Muscle of leg (tissue), 11 donors: ENCODE data around the gene GRM5. TPM values are rescaled to one million over a fixed set of nuclear protein-coding genes. Genes with fewer than 3 reads are reported as not detected.

Experiments used
- DNase-seq: peaks from one replicate; pipeline ENCODE4 v3.0.0; 2013
- H3K27ac ChIP-seq: one replicate; pipeline ENCODE4 v1.5.1; 2013; ENCODE audit warnings: mild to moderate bottlenecking, low read length, control low read depth
- H3K27me3 ChIP-seq: one replicate; pipeline ENCODE4 v1.6.1; 2013; ENCODE audit warnings: low read length; ENCODE audit not compliant: control insufficient read depth, insufficient read depth
- H3K36me3 ChIP-seq: one replicate; pipeline ENCODE4 v1.6.1; 2013; ENCODE audit warnings: low read length; ENCODE audit not compliant: control insufficient read depth, insufficient read depth
- H3K4me1 ChIP-seq: one replicate; pipeline ENCODE4 v1.6.1; 2013; ENCODE audit warnings: low read length; ENCODE audit not compliant: control insufficient read depth, insufficient read depth
- H3K4me3 ChIP-seq: one replicate; pipeline ENCODE4 v1.5.1; 2013; ENCODE audit warnings: low read length, control low read depth
- H3K9me3 ChIP-seq: replicated peaks from 2 replicates; pipeline ENCODE4 v1.6.1; 2013; ENCODE audit warnings: low read depth, low read length; ENCODE audit not compliant: control insufficient read depth
- WGBS: methylation state at CpG from one replicate; pipeline ENCODE4 v1.1.5; 2013; ENCODE audit warnings: missing lambda C conversion rate; ENCODE audit not compliant: insufficient coverage; 5-methylcytosine and 5-hydroxymethylcytosine counted together
- polyA plus RNA-seq, 8 donors: library from polyadenylated mRNA; unstranded; fragments of 120-200 nt; gene quantifications; one replicate each; pipeline versions ENCODE4 v1.2.1 to v1.2.3, GENCODE V29; 2013; ENCODE audit warnings: inconsistent platforms in 1 of 8, low replicate concordance in 1 of 8; ENCODE audit not compliant: insufficient read length in 8 of 8, insufficient read depth in 1 of 8
- total RNA-seq: library from RNA; stranded (reverse); fragments of 120-200 nt; gene quantifications from one replicate; pipeline ENCODE4 v1.2.4, GENCODE V29; 2013

GRM5 gene
- total and polyA plus RNA-seq, 9 donors = 0.02 to 0.04 (median 0.03) TPM; not detected in 6

DNA sequence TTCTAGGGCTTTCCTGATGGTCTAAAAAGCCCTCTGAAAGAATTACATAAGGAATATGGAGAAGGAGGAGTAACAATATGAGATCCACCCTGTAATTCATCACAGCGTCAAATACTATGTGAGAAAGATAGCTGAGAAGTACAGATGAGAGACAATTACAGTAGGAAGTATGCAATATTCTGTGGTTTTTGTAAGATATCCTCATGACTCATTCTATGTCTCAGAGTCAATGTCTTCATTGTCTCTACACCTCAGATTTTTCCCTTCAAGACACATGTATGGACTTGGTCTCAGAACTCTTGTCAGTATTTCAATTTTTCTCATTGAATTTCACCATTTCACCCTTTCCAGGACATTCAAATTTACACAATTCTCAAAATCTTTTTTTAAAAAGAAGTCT is 385.0 kb downstream of the GRM5 start:
- WGBS = no CpG with 5 or more reads among the region's 1 CpG
- no peaks in the 10 kb centered on the region for H3K36me3 ChIP-seq

DNA sequence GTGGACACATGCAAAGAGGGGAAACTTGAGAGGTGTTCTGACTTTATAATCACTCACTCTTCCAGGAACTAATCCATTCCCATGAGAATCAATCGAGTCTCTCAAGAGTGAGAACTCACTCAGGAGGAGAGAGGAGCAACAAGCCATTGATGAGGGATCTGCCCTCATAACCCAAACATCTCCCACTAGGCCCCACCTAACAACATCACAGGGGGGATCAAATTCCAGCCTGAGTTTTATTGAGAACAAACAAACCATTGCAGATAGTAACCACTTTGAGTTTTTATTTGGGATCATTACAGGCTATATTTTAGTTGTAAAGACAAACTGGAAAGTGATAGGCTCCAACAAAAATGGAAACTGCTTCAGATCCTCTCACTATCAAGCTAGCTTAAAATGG is 399.4 kb downstream of the GRM5 start:
- DNase-seq = no peak
- Histone ChIP-seq H3K36me3 (no peaks in the 10 kb centered on the region), H3K27ac (no peak overlapping the region), H3K9me3 (no peaks in the 10 kb centered on the region), H3K4me3 (no peak overlapping the region), H3K27me3 (no peaks in the 10 kb centered on the region), H3K4me1 (no peaks in the 10 kb centered on the region)
- WGBS = no CpG with 5 or more reads among the region's 1 CpG

More for the DNA sequence above, 385.0 kb downstream of the GRM5 start:
- H3K9me3 ChIP-seq = no peaks in the 10 kb centered on the region
- H3K4me1 ChIP-seq = no peaks in the 10 kb centered on the region
- no peak for DNase-seq
- H3K27me3 ChIP-seq = no peaks in the 10 kb centered on the region
- no peak overlapping the region for H3K4me3 ChIP-seq
- H3K27ac ChIP-seq = no peak overlapping the region

DNA sequence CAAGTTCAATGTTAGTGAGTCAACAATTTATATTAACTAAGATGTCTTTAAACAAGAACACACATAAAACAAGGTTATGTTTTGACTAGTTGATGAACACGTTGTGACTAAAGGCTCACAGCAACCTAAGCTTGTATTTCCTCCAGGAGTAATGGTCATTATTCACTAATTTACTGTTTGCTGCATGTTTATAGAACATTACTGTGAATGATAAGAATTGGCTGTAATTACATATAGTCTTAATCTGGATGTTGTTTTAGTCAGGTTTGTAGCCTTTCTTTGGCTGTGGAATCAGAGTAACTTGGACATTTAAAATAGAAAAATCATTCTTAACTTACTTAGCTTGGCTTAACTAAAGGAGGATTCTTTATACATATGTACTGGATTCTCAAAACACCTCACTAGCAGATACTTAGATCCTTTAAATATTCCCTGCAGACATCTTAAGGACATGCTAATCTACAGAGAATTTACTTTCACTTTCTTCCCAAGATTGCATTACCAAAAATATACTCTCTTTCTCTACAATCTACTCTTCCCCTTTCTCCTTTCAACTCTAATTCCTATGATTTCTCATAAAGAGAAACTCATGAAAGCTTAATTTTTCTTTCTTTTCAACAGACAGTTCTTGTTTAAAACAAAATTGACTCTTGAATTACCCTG is 408.6 kb downstream of the GRM5 start:
- no CpG with 5 or more reads among the region's 1 CpG for WGBS
- no peak overlapping the region for H3K27ac ChIP-seq
- DNase-seq = no peak
- no peaks in the 10 kb centered on the region for H3K9me3 ChIP-seq
- H3K4me1 ChIP-seq = no peaks in the 10 kb centered on the region
- H3K4me3 ChIP-seq = no peak overlapping the region
- no peaks in the 10 kb centered on the region for H3K27me3 ChIP-seq
- no peaks in the 10 kb centered on the region for H3K36me3 ChIP-seq

DNA sequence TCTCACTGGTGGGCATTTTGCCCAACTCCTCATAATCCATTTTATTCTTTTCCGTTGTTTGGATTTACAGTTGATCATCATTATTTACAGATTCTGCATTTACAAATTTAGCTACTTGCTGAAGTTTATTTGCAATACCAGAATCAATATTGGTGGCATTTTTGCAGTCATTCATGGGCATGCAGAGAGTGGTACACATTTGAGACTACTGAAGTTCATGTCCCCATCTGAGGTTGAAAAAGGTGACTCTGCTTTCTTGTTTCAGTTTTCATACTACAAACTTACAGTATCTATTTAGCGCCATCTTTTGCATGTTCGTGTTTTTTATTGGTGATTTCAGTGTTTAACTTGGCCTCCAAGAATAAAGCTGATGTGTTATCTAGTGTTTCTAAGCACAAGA is 409.5 kb downstream of the GRM5 start:
- Histone ChIP-seq H3K4me1 (no peaks in the 10 kb centered on the region), H3K27ac (no peak overlapping the region), H3K27me3 (no peaks in the 10 kb centered on the region), H3K4me3 (no peak overlapping the region), H3K36me3 (no peaks in the 10 kb centered on the region), H3K9me3 (no peaks in the 10 kb centered on the region)
- DNase-seq = no peak
- WGBS = no CpG with 5 or more reads among the region's 3 CpGs

DNA sequence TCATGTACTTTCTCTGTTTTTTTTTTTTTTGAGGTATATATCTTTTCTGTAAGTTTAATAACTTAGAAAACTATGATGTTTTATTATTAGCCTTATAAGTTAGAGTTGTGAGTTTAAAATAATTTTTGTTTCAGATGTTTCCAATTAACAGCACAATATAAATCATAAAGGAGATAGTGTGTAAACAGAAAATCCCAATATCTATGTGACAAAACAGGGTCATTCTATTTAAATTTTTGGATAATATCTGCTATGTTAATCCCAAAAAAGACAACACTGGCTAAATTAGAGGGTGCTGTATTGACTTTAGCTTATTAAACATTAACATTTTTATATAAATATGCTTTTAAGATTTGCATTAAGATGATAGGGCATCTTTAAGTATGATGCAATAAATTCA is 410.1 kb downstream of the GRM5 start:
- DNase-seq = no peak
- Histone ChIP-seq H3K27ac (no peak overlapping the region), H3K9me3 (no peaks in the 10 kb centered on the region), H3K36me3 (no peaks in the 10 kb centered on the region), H3K27me3 (no peaks in the 10 kb centered on the region), H3K4me3 (no peak overlapping the region), H3K4me1 (no peaks in the 10 kb centered on the region)

DNA sequence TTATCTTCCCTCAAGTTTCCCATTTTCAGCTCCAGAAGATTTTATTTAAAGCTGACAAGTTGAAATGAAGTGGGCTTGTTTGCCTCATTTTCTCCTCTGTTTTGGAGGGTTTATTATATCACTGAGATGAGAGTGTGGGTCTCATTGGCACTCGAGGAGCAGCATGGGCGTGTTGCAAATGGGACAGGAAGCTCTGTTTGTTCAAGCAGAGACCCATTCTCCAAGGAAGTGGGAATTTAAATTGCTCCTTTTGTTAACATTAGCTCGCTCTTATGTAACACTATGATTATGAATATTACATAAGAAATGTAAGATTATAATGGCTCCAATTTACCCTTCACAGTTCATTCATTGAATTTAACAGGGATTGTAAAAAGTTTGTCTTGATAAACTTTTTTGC is 410.6 kb downstream of the GRM5 start:
- Histone ChIP-seq H3K27ac (no peak overlapping the region), H3K9me3 (no peaks in the 10 kb centered on the region), H3K36me3 (no peaks in the 10 kb centered on the region), H3K4me3 (no peak overlapping the region), H3K27me3 (no peaks in the 10 kb centered on the region), H3K4me1 (no peaks in the 10 kb centered on the region)
- no CpG with 5 or more reads among the region's 3 CpGs for WGBS
- DNase-seq = no peak

DNA sequence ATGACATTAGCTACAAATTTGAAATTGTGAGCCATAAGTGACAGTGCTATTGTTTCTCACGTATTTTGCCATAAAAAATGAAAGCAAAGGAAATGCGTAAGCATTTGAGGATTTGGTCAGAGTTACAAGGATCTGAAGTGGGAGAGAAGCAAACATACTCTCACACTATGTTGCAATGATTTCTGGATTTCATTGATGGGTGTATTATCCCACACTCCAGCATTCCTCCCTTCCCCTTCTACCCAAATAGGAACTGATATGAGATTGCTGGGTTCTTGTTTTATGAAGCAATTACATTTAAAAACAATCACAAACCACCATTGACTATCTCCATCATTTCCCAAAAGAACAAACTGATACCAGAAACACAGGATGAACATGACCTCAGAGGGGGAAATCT is 414.2 kb downstream of the GRM5 start:
- no peaks in the 10 kb centered on the region for H3K27me3 ChIP-seq
- no peaks in the 10 kb centered on the region for H3K36me3 ChIP-seq
- H3K27ac ChIP-seq = no peak overlapping the region
- H3K4me1 ChIP-seq = no peaks in the 10 kb centered on the region
- no peak for DNase-seq
- no peaks in the 10 kb centered on the region for H3K9me3 ChIP-seq
- WGBS = no CpG with 5 or more reads among the region's 2 CpGs
- no peak overlapping the region for H3K4me3 ChIP-seq

DNA sequence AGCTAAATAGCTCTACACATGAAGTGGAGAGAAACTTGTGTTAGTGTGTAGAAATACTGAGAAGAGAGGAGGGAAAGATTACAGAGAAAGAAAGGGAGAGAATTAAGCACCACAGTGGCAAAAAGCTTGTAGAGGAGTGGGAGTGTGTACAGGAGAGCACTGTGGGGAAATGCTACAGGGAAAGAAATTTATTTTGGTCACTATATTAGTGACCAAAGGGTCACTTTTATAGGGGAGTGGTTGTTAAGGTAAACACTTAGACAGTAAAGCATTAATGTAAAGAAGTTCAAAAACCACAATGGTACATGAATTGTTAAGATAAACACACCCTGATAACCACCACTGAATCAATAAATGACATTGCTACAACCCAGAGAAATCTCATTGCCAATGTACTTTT is 421.1 kb downstream of the GRM5 start:
- no peak for DNase-seq
- Histone ChIP-seq H3K4me1 (no peaks in the 10 kb centered on the region), H3K36me3 (no peaks in the 10 kb centered on the region), H3K27ac (no peak overlapping the region), H3K9me3 (no peaks in the 10 kb centered on the region), H3K27me3 (no peaks in the 10 kb centered on the region), H3K4me3 (no peak overlapping the region)

DNA sequence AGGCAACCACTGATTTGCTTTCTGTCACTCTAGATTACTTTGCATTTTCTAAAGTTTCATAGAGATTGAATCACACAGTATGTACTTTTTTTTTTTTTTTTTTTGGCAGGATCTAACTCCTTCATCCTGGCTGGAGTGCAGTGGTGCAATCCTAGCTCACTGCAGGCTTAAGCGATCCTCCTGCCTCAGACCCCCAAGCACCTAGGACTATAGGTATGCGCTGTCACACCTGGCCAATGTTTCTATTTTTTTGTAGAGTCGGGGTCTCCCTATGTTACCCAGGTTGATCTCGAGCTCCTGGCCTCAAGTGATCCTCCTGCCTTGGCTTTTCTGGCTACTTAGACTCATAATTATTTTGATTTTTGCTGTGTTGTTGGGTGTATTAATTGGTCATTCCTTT is 433.6 kb downstream of the GRM5 start:
- no peak for DNase-seq
- Histone ChIP-seq H3K36me3 (no peaks in the 10 kb centered on the region), H3K27me3 (no peaks in the 10 kb centered on the region), H3K27ac (no peak overlapping the region), H3K4me3 (no peak overlapping the region), H3K4me1 (no peaks in the 10 kb centered on the region), H3K9me3 (no peaks in the 10 kb centered on the region)
- WGBS = 67% methylated on average over 1 of the region's 4 CpGs

DNA sequence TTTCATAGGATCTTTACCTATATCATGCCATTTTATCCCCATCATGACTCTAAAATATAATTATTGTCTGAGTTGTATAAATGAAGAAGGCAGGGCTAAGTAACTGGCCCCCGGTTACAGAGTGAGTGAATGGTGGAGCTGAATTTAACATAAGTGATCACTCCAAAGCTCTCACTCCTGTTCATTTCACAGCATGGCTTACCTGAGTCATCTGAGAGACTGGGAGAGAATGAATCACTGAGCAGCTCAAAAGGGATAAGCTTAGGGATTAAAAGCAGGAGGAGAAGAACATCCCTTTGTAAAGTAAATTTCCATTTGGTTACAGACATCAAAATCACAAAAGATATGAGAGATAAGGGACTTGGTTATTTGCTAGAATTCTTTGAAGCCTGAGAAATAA is 434.3 kb downstream of the GRM5 start:
- no CpG with 5 or more reads among the region's 1 CpG for WGBS
- no peak for DNase-seq
- Histone ChIP-seq H3K9me3 (no peaks in the 10 kb centered on the region), H3K36me3 (no peaks in the 10 kb centered on the region), H3K4me1 (no peaks in the 10 kb centered on the region), H3K27ac (no peak overlapping the region), H3K4me3 (no peak overlapping the region), H3K27me3 (no peaks in the 10 kb centered on the region)

DNA sequence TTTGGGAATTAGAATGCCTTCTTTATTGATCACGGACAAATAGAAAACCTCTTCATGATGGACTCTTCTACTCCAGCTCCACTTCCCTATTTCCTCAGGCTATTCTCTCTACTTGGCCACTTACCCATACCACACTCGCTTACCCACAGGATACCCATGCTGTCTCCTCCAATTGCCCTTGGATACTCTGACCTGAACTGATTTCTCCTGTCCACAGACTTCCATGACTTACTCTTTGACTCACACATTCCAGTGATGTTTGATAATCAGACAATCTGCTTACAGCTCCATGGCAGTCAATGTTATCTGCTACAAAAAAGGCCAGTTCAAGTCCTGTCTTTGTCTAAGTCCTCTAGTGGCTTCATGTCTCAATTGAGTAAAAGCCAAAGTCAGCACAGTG is 436.3 kb downstream of the GRM5 start:
- no peaks in the 10 kb centered on the region for H3K4me1 ChIP-seq
- no peaks in the 10 kb centered on the region for H3K27me3 ChIP-seq
- no peak overlapping the region for H3K27ac ChIP-seq
- no peaks in the 10 kb centered on the region for H3K36me3 ChIP-seq
- H3K4me3 ChIP-seq = no peak overlapping the region
- DNase-seq = no peak
- 100% methylated on average over 2 of the region's 2 CpGs for WGBS
- H3K9me3 ChIP-seq = no peaks in the 10 kb centered on the region
